ENCODE measurements around the gene LMNTD2. TPM values are rescaled to one million over a fixed set of nuclear protein-coding genes. Genes with fewer than 3 reads are reported as not detected.

The LMNTD2 gene
- total and polyA plus RNA-seq, 2 donors (not counting 3 experiments of a cell fraction or from before 2014, with no cell fraction given) = 2.1 to 2.6 TPM

DNA sequence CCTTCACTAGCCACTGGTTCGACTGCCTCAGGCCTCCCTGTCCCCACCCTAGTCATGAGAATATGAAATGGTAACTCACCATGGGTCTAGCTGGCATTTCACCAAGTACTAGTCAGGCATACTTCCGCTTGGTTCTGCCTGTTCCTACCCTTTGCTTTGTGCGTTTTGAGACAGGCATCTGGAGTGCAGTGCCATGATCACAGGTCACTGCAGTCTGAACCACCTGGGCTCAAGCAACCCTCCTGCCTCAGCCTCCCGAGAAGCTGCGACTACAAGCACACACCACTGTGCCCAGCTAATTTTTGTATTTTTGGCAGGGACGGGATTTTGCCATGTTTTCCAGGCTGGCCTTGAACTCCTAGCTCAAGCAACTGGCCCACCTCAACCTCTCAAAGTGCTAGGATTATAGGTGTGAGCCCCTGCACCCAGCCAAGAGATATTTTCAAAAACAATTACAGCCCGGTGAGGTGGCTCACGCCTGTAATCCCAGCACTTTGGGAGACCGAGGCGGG lies 39.3 kb downstream of the LMNTD2 start:
- intact Hi-C loops (cut with micrococcal nuclease) (no loop called here), dilution Hi-C loops (cut with MboI; ENCODE audit: extremely low pct_ligation_motif_present, low sequenced_read_pairs) (no loop called here)
- Histone ChIP-seq H3K36me3 (ENCODE audit: control insufficient read depth in 2 of 2, extremely low read depth in 1 of 2, insufficient read depth in 2 of 2, low read length in 2 of 2) (no peaks in the 10 kb centered on the region), H4K20me1 (replicated peaks; ENCODE audit: control insufficient read depth, extremely low read depth, insufficient read depth, low read length) (no peaks in the 10 kb centered on the region), H3K27ac (ENCODE audit: insufficient read depth, low read depth, low read length) (no peak overlapping the region), H2AFZ (ENCODE audit: low read depth, low read length) (no peak overlapping the region), H3K4me2 (ENCODE audit: insufficient read depth, low read length) (no peak overlapping the region), H3K4me1 (ENCODE audit: control insufficient read depth, extremely low read depth, insufficient read depth, low read length) (peaks cover 3% of the 10 kb centered on the region), H3K9me3 (replicated peaks; ENCODE audit: control insufficient read depth, insufficient read depth, low read length) (no peaks in the 10 kb centered on the region), H3K27me3 (ENCODE audit: control insufficient read depth in 2 of 2, insufficient read depth in 2 of 2, low read length in 2 of 2) (no peaks in the 10 kb centered on the region), H3K9me1 (replicated peaks; ENCODE audit: control insufficient read depth, extremely low read depth, insufficient read depth, low read length) (no peaks in the 10 kb centered on the region), H3K4me3 (replicated peaks in 1 of 3; ENCODE audit: insufficient read depth in 1 of 3, low read depth in 1 of 3, low read length in 3 of 3) (no peak overlapping the region), H3K79me2 (ENCODE audit: control insufficient read depth, insufficient read depth, low read length) (no peaks in the 10 kb centered on the region), H3K9ac (replicated peaks; ENCODE audit: extremely low read depth, insufficient read depth, low read length) (no peak overlapping the region)
- CTCF ChIA-PET = interaction anchor here (1.2 kb wide), 1 partner anchor 81 kb away, joined by 4 read pairs; no protein-coding TSS in a partner anchor
- POLR2A ChIA-PET = no interaction called here
- FAIRE-seq = no peak
- TF ChIP-seq POLR2AphosphoS5 (IDR thresholded peaks at IDR 0.05; ENCODE audit: insufficient read depth, low read depth, low read length) (no peak), MYC (IDR thresholded peaks at IDR 0.05; ENCODE audit: low read depth, low read length) (no peak), POLR2A (IDR thresholded peaks at IDR 0.05; ENCODE audit: low read depth, low read length) (no peak), FOS (IDR thresholded peaks at IDR 0.05; ENCODE audit: borderline replicate concordance, insufficient read depth, low read length) (no peak), GATA2 (IDR thresholded peaks at IDR 0.05; ENCODE audit: insufficient read depth, insufficient read length, low read depth, low read length) (no peak), CTCF (IDR thresholded peaks at IDR 0.05; ENCODE audit: extremely low read depth in 1 of 2, insufficient read depth in 1 of 2, low read depth in 1 of 2, low read length in 2 of 2) (no peak), EZH2 (IDR thresholded peaks at IDR 0.05; ENCODE audit: borderline replicate concordance, low read depth, low read length, severe bottlenecking) (no peak), JUN (IDR thresholded peaks at IDR 0.05; ENCODE audit: borderline replicate concordance, insufficient read depth, insufficient read length, low read depth) (no peak), MAX (IDR thresholded peaks at IDR 0.05; ENCODE audit: insufficient read depth, insufficient read length) (no peak)
- no TSS peak for BruUV-seq (replicated peaks)
- no peak for DNase-seq (ENCODE audit: low read depth, low spot score)
